SH-SY5Y (cell line): ENCODE measurements around the gene PKD2L2.

Experiments
- GATA2 ChIP-seq: IDR thresholded peaks from 2 replicates; pipeline ENCODE4 v1.6.1; 2011; ENCODE audit warnings: mild to moderate bottlenecking, low read depth, low read length
- GATA3 ChIP-seq: IDR thresholded peaks from 2 replicates; pipeline ENCODE4 v1.6.1; 2011; ENCODE audit warnings: low read depth, mild to moderate bottlenecking, low read length, moderate library complexity

GRCh38 chr5:137858954-137859353 is 30.3 kb upstream of the PKD2L2 start:
- no peak for TF ChIP-seq GATA2
- TF ChIP-seq GATA3 = no peak
